GM18517 (cell line): ENCODE measurements around the gene FOXL3.
"Not testable (repeated sequence)": the region's sequence is repeated elsewhere in the genome, so short reads cannot be mapped to it uniquely, and the experiment has no call there.

ENCODE experiments used
- ATAC-seq: cut with Tn5 transposase; IDR thresholded peaks from one replicate; pipeline ENCODE4 v1.9.1; 2021; ENCODE audit warnings: mild to moderate bottlenecking, moderate library complexity; ENCODE audit not compliant: unreplicated experiment

FOXL3 gene

DNA sequence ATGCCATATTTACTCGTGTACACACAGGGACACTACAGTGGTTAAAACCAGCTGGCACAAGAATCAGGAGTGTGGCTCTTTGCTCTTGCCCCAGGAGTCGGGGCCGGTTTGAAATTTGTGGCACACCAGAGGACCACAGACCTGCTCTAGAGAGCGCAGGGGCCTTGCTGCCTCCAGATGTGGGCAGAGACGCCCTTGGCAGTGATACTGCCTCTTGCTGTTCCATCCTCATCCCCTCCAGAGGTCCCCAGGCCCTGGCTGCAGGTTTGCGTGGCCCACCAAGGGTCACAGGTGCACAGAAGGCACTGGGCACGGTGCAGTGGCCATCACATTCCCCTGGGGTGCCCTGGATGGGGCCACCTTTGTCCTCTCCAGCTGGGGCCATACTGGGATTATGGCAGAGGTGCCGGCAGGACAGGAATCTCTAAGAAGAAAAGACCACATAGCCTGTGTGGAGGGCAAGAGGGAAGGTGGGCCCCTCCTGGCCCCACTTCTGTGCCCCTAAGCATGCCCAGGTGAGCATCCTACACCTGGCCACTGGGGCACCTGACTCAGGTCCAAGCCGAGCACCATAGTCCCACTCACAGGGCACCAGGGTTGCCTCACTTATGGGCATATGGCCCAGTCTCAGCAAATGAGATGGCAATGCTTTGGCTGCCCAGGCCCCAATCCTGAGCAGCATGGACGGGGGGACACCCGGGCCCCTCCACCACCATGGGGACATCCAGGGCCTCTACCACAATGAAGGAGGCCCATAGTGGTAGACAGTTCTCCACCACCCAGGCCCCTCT lies 45.6 kb downstream of the FOXL3 start:
- ATAC-seq, result no peak

DNA sequence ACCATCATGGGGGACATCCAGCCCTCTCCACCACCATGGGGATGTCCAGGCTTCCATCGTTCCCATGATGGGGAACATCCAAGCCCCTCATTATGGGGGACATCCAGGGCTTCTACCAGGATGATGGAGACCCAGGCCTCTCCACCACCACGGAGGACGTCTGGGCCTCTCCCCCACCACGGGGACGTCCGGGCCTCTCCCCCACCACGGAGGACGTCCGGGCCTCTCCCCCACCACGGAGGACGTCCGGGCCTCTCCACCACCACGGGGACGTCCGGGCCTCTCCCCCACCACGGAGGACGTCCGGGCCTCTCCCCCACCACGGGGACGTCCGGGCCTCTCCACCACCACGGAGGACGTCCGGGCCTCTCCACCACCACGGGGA lies 46.2 kb downstream of the FOXL3 start:
- not testable (repeated sequence) for ATAC-seq

DNA sequence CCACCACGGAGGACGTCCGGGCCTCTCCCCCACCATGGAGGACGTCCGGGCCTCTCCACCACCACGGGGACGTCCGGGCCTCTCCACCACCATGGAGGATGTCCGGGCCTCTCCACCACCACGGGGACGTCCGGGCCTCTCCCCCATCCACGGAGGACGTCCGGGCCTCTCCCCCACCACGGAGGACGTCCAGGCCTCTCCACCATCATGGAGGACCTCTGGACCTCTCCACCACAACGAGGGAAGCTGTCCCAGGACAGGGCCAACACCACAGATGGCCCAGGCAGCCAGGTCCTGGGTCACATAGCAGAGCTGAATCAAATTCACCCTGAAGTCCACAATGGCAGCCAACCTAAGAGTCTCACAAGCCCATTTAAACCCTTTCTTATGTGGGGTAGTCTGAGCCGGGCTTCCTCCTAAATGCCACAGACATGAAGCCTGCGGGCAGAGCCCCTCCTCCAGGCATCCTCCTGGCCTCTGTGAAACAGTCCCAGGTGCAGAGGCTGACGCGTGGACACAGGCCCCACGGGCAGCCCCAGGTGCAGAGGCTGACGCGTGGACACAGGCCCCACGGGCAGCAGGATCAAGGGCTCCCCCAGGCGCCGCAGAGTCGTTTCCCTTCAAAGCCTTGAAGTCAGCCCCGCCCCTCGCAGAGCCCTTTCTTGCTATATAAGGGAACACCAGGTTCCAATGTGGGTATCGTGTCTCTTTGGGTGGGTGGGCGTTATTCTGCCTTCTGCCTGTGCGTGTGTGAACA lies 47.0 kb downstream of the FOXL3 start:
- no peak for ATAC-seq

DNA sequence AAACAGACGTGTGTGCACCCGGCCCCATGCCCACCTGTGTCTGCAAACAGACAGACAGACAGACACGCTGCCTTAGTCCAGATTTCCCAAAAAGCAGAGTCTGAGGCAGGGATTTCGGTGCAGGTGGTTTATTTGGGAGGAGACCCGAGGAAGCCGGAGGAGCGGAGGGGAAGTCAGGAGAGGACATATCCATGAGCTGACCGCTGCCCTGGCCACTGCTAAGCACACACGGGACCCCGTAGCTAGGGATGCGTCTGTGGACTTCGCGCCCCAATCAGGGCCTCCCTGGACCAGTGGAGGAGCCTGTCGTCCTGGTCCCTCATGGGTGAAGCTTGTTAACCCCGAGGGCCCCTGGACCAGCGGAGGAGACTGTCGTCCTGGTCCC lies 47.6 kb downstream of the FOXL3 start:
- ATAC-seq, result no peak

DNA sequence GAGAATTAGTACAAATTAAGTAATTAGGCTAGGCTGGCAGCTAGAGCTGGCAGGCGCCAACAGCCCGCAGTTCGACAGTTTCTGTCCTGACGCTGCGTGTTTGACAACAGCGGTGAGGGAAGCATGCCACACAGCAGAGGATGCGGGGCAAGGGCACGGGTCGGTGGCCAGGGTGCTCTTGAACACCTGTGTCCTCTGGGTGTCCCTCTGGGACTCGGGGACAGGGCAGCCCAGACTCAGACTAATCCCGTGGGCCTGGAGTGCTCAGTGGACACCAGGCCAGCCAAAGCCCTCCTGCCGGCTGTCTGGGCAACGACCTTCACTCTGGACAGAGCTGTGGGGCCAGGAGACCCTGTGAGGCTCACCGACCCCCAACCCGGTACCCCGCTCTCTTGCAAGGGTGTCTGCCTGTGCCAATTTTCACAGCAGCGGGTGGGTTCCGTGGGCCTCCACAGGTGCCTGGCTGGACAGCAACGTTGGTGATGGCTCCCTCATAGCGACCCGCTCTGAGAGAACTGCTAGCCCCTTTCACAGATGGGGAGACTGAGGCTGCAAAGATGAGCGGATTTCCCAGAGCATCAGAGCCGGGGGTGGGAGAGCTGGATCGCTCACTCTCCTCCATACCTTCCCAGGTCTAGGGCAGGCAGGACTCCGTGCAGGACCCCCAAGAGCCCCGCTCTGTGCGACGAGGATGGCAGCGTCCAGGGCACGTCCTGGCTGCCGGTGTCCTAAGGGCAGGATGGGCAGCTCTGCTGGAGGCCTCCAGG lies 48.5 kb downstream of the FOXL3 start:
- ATAC-seq, result no peak

DNA sequence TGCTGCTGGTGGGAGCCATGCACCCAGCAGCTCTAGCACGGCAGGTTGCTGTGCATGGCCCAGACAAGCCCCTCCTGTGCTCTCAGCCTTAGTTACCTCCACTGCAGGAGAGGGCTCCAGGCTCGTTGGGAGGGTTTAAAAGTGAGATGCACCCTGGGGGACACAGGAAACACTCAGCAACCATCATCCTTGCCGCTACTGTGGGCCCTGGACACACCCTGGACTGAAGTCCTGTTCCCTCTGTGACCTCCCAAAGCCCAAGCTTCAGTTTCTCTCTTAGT lies 49.0 kb downstream of the FOXL3 start:
- no peak for ATAC-seq

DNA sequence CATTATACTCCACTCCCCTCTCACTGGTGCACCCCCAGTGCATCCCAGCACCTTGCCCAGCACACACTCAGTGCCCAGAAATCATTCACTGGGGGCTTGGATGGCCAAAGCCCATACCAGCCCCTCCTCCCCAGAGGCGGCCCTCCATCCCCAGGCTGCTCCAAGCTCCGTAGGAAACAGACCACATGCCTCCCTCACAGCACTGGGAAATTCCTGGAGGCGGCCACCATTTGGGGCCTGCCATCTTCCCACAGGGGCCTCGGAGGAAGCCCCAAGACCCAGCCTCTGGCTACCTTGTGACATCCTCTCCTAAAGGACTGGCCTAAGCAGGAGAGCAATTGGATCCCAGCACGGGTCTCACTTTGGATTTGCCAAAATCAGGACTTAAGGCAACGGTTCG lies 49.7 kb downstream of the FOXL3 start:
- ATAC-seq, result no peak

DNA sequence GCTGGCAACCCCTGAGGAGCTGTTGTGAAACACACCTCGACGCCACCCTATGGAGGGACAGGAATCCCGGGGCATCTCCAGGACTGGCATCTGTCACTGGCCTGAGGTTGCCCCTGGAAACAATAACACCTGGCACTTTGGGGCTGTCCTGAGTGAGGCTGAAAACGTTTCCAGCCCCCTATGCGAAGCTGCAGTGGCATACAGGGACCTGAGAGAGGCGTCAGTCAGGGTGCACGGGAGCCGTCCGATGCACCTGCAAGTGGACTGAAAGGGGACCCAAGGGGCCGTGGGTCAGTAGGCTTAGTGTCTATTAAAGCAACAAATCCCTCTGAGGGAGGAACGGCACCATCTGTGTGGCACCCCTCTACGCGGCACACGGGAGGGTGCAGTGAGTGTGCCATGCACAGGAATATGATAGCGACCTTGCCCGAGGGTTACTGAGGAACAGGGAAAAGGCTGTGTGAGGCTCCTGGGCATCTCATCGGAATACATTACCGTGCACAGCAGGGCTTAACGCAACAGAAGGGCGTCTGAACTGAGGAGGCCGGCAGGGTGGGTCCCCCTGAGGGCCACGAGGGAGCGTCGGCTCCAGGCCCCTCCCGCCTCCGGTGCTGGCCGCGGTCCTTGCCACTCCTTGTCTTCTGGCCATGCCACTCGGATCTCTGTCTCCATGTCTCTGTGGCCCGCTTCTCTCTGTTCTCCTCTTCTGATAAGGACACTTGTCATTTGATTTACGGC lies 50.4 kb downstream of the FOXL3 start:
- no peak for ATAC-seq
